Measurements from ENCODE around the gene KIFC1. TPM values are rescaled to one million over a fixed set of nuclear protein-coding genes. Genes with fewer than 3 reads are reported as not detected.

KIFC1 gene
- total and polyA plus RNA-seq, 2 experiments from 2014 or later = 4.0 to 14.4 TPM

- no peak for DNase-seq
- H3K4me1 ChIP-seq (ENCODE audit: insufficient read depth) = peaks cover 8% of the 10 kb centered on the region; the same call in 1 of the 2 replicates
- peak overlapping the region; percentile 95 for H2AFZ ChIP-seq
- H3K27me3 ChIP-seq (replicated peaks; ENCODE audit: insufficient read depth) = no peaks in the 10 kb centered on the region
- H3K9me2 ChIP-seq (ENCODE audit: insufficient read depth) = no peaks in the 10 kb centered on the region
- peak overlapping the region; percentile 75 for H3K9ac ChIP-seq
- TF ChIP-seq EZH2 (IDR thresholded peaks at IDR 0.05; ENCODE audit: insufficient read depth, poor library complexity, severe bottlenecking) (no peak), EZH2phosphoT487 (IDR thresholded peaks at IDR 0.05; ENCODE audit: insufficient read depth, low read depth) (no peak)
- H3K4me3 ChIP-seq = peak overlapping the region; percentile 37
- H3K36me3 ChIP-seq (ENCODE audit: low read depth) = no peaks in the 10 kb centered on the region
- H3K9me3 ChIP-seq (ENCODE audit: low read depth) = no peaks in the 10 kb centered on the region
- peaks cover 13% of the 10 kb centered on the region; the same call in 1 of the 2 replicates for H3F3A ChIP-seq (ENCODE audit: insufficient read depth)
- WGBS, 2 experiments (ENCODE audit: low coverage in 1 of 2, low lambda C conversion rate in 2 of 2, missing lambda C conversion rate in 2 of 2) = 68 to 69% methylated on average over 9 of the region's 9 CpGs
- H3K27ac ChIP-seq = peak overlapping the region; percentile 91
- H4K20me1 ChIP-seq (ENCODE audit: insufficient read depth) = no peaks in the 10 kb centered on the region
- H3K4me2 ChIP-seq (ENCODE audit: unreplicated experiment) = peak overlapping the region; percentile 32
- H3K79me2 ChIP-seq (ENCODE audit: insufficient read depth) = peaks cover 38% of the 10 kb centered on the region
- in situ Hi-C loops (cut with MboI) = no loop called here
Observed at GRCh38 chr6:33390767-33391277, 801 bp upstream of the KIFC1 start.

GRCh38 chr6:33391922-33392594, 435 bp downstream of the KIFC1 start:
- H3K9me2 ChIP-seq (ENCODE audit: insufficient read depth) = no peaks in the 10 kb centered on the region
- TF ChIP-seq EZH2 (IDR thresholded peaks at IDR 0.05; ENCODE audit: insufficient read depth, poor library complexity, severe bottlenecking) = no peak
- TF ChIP-seq EZH2phosphoT487 (IDR thresholded peaks at IDR 0.05; ENCODE audit: insufficient read depth, low read depth) = no peak
- in situ Hi-C loops (cut with MboI) = no loop called here
- H3K9me3 ChIP-seq (ENCODE audit: low read depth) = no peaks in the 10 kb centered on the region
- no peaks in the 10 kb centered on the region for H4K20me1 ChIP-seq (ENCODE audit: insufficient read depth)
- H2AFZ ChIP-seq = peak overlapping the region; percentile 84
- peaks cover 8% of the 10 kb centered on the region; the same call in 1 of the 2 replicates for H3K4me1 ChIP-seq (ENCODE audit: insufficient read depth)
- H3K4me3 ChIP-seq = peak overlapping the region; percentile 84
- peak; percentile 82 for DNase-seq
- no peaks in the 10 kb centered on the region for H3K36me3 ChIP-seq (ENCODE audit: low read depth)
- H3K4me2 ChIP-seq (ENCODE audit: unreplicated experiment) = peak overlapping the region; percentile 84
- peak overlapping the region; percentile 85 for H3K9ac ChIP-seq
- WGBS, 2 experiments (ENCODE audit: low coverage in 1 of 2, low lambda C conversion rate in 2 of 2, missing lambda C conversion rate in 2 of 2) = 5% methylated on average over 30 to 31 of the region's 31 CpGs
- H3K27ac ChIP-seq = peak overlapping the region; percentile 77
- peaks cover 50% of the 10 kb centered on the region for H3K79me2 ChIP-seq (ENCODE audit: insufficient read depth)
- peaks cover 13% of the 10 kb centered on the region; the same call in 1 of the 2 replicates for H3F3A ChIP-seq (ENCODE audit: insufficient read depth)
- H3K27me3 ChIP-seq (replicated peaks; ENCODE audit: insufficient read depth) = no peaks in the 10 kb centered on the region

DNA sequence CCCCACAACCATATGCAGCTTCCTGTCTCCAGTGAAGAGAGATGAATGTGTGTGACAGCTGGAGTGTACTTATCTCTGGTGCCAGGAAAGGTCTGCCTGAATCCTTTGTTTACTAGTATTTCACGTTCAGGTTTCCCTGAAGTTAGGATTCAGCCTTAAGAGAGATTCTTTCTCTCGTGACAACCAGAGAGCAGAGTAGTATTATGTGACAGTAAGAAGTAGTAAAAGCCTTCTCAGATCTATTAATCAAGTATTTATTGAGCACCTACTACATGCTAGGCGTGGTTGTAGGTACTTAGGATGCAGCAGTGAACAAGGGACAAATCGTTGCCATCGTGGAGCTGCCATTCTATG, 949 bp downstream of the KIFC1 start:
- Histone ChIP-seq H3K4me3 (peak overlapping the region; percentile 84), H3K36me3 (ENCODE audit: low read depth) (no peaks in the 10 kb centered on the region), H3K9me3 (ENCODE audit: low read depth) (no peaks in the 10 kb centered on the region), H3K9me2 (ENCODE audit: insufficient read depth) (no peaks in the 10 kb centered on the region), H3F3A (ENCODE audit: insufficient read depth) (peaks cover 13% of the 10 kb centered on the region; the same call in 1 of the 2 replicates), H2AFZ (peak overlapping the region; percentile 84), H3K4me1 (ENCODE audit: insufficient read depth) (peaks cover 8% of the 10 kb centered on the region; the same call in 1 of the 2 replicates), H3K9ac (peak overlapping the region; percentile 85), H3K27me3 (replicated peaks; ENCODE audit: insufficient read depth) (no peaks in the 10 kb centered on the region), H3K27ac (peak overlapping the region; percentile 77), H4K20me1 (ENCODE audit: insufficient read depth) (no peaks in the 10 kb centered on the region), H3K4me2 (ENCODE audit: unreplicated experiment) (peak overlapping the region; percentile 84), H3K79me2 (ENCODE audit: insufficient read depth) (peaks cover 56% of the 10 kb centered on the region)
- in situ Hi-C loops (cut with MboI) = no loop called here
- 25 to 28% methylated on average over 5 of the region's 5 CpGs for WGBS, 2 experiments (ENCODE audit: low coverage in 1 of 2, low lambda C conversion rate in 2 of 2, missing lambda C conversion rate in 2 of 2)
- TF ChIP-seq EZH2phosphoT487 (IDR thresholded peaks at IDR 0.05; ENCODE audit: insufficient read depth, low read depth) = no peak
- DNase-seq = no peak

GRCh38 chr6:33392979-33393378, 1.4 kb downstream of the KIFC1 start:
- Histone ChIP-seq H3F3A (ENCODE audit: insufficient read depth) (peaks cover 13% of the 10 kb centered on the region; the same call in 1 of the 2 replicates), H3K79me2 (ENCODE audit: insufficient read depth) (peaks cover 60% of the 10 kb centered on the region), H3K27ac (peak overlapping the region; percentile 77), H3K36me3 (ENCODE audit: low read depth) (no peaks in the 10 kb centered on the region), H3K4me2 (ENCODE audit: unreplicated experiment) (peak overlapping the region; percentile 84), H3K4me1 (ENCODE audit: insufficient read depth) (peaks cover 8% of the 10 kb centered on the region; the same call in 1 of the 2 replicates), H3K9me2 (ENCODE audit: insufficient read depth) (no peaks in the 10 kb centered on the region), H3K9ac (peak overlapping the region; percentile 85), H3K9me3 (ENCODE audit: low read depth) (no peaks in the 10 kb centered on the region), H3K4me3 (peak overlapping the region; percentile 84), H3K27me3 (replicated peaks; ENCODE audit: insufficient read depth) (no peaks in the 10 kb centered on the region), H2AFZ (peak overlapping the region; percentile 84), H4K20me1 (ENCODE audit: insufficient read depth) (no peaks in the 10 kb centered on the region)
- 52 to 58% methylated on average over 3 of the region's 3 CpGs for WGBS, 2 experiments (ENCODE audit: low coverage in 1 of 2, low lambda C conversion rate in 2 of 2, missing lambda C conversion rate in 2 of 2)
- TF ChIP-seq EZH2phosphoT487 (IDR thresholded peaks at IDR 0.05; ENCODE audit: insufficient read depth, low read depth) (no peak), EZH2 (IDR thresholded peaks at IDR 0.05; ENCODE audit: insufficient read depth, poor library complexity, severe bottlenecking) (no peak)
- in situ Hi-C loops (cut with MboI) = no loop called here
- no peak for DNase-seq
